Measurements from ENCODE around the gene DNAJB9. TPM values are rescaled to one million over a fixed set of nuclear protein-coding genes. Genes with fewer than 3 reads are reported as not detected.

Gene DNAJB9
- total and polyA plus RNA-seq, 7 donors, result 25.5 to 55.0 (median 33.8) TPM

DNA sequence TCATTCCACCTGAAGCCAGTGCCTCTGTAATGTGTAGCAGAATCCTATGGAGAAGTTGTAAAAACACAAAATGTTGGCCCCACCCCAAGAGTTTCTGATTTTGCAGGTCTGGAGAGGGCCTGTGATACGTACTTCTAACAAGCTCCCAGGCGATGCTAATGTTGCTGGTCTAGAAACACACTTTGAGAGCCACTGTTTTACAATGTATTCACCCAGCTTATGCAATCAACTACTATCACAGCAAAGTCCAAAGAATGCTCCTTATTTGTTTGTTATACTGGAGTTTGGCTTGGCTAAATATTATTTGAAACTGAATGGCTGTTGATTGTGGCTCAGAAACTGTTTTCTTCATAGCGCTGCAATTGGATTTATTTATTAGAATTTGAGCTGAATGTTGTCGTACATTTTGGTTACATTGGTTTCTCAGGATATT is 44.3 kb downstream of the DNAJB9 start:
- H3K4me3 ChIP-seq, result no peak overlapping the region
- H3K27ac ChIP-seq, result no peak overlapping the region
- H3K4me1 ChIP-seq, result no peaks in the 10 kb centered on the region
- H3K27me3 ChIP-seq (ENCODE audit: insufficient read depth in 3 of 3, low read length in 2 of 3), result no peaks in the 10 kb centered on the region
- no peak for DNase-seq
- H3K9me3 ChIP-seq, result no peaks in the 10 kb centered on the region
- intact Hi-C loops (cut with DNase I), result loop anchor here in 1 of 2 donors (10.0 kb wide), 1 partner anchor 261 kb away; no protein-coding TSS in a partner anchor
- TF ChIP-seq, protein P1, sequence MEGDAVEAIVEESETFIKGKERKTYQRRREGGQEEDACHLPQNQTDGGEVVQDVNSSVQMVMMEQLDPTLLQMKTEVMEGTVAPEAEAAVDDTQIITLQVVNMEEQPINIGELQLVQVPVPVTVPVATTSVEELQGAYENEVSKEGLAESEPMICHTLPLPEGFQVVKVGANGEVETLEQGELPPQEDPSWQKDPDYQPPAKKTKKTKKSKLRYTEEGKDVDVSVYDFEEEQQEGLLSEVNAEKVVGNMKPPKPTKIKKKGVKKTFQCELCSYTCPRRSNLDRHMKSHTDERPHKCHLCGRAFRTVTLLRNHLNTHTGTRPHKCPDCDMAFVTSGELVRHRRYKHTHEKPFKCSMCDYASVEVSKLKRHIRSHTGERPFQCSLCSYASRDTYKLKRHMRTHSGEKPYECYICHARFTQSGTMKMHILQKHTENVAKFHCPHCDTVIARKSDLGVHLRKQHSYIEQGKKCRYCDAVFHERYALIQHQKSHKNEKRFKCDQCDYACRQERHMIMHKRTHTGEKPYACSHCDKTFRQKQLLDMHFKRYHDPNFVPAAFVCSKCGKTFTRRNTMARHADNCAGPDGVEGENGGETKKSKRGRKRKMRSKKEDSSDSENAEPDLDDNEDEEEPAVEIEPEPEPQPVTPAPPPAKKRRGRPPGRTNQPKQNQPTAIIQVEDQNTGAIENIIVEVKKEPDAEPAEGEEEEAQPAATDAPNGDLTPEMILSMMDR (IDR thresholded peaks at IDR 0.05), result no peak
- H3K36me3 ChIP-seq (ENCODE audit: insufficient read depth in 1 of 2, low read depth in 1 of 2), result no peaks in the 10 kb centered on the region
- ATAC-seq, result no peak
- WGBS, 3 donors, result 93 to 95% (median 94%) methylated on average over 4 of the region's 4 CpGs

DNA sequence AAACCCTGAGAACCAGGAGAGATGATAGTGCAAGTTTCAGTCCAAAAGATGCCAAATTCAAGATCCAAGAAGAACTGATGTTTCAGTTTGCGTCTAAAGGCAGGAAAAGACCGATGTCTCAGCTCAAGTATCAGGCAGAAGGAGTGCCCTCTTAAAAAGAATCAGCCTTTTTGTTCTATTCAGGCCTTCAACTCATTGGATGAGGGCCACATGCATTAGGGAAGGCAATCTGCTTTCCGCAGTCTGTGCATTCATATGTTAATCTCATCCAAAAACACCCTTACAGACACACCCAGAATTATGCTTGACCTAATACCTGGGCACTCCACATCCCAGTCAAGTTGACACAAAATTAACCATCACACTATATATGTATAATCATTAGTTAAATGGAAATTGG is 45.2 kb downstream of the DNAJB9 start:
- WGBS, 3 donors, result 79 to 89% (median 80%) methylated on average over 3 of the region's 3 CpGs
- no peak for ATAC-seq
- intact Hi-C loops (cut with DNase I), result loop anchor here in 1 of 2 donors (10.0 kb wide), 1 partner anchor 260 kb away; no protein-coding TSS in a partner anchor

DNA sequence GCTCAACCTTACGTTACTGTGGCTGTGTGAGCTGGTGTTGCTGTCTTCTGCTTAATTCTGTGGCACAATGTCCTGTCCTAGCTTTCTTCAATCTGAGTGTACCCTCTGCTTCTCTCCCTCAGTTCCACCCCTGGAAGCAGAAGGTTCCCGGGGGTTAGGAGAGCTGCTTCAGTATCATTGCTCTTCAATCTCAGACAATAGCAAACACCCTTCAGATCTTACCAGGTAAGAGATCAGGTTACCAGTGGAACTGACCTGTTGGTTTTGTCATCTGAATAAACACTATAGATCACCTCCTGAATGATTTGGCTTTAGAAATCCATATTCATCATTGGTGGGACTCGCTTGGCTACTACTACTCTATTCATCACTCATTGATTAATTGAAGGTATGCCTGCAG is 48.4 kb downstream of the DNAJB9 start:
- WGBS, 3 donors, result 78 to 91% (median 85%) methylated on average over 3 of the region's 3 CpGs
- TF ChIP-seq, protein P1 (IDR thresholded peaks at IDR 0.05), result no peak
- H3K36me3 ChIP-seq (ENCODE audit: insufficient read depth in 1 of 2, low read depth in 1 of 2), result no peaks in the 10 kb centered on the region
- H3K4me3 ChIP-seq, result no peak overlapping the region
- H3K9me3 ChIP-seq, result no peaks in the 10 kb centered on the region
- H3K27me3 ChIP-seq (ENCODE audit: insufficient read depth in 3 of 3, low read length in 2 of 3), result no peaks in the 10 kb centered on the region
- intact Hi-C loops (cut with DNase I), result loop anchor here in 1 of 2 donors (10.0 kb wide), 1 partner anchor 257 kb away; no protein-coding TSS in a partner anchor
- H3K27ac ChIP-seq, result no peak overlapping the region
- ATAC-seq, result no peak
- no peaks in the 10 kb centered on the region for H3K4me1 ChIP-seq
- DNase-seq, result no peak

More for the DNA sequence above, 45.2 kb downstream of the DNAJB9 start:
- TF ChIP-seq, protein P1 (IDR thresholded peaks at IDR 0.05), result no peak
- Histone ChIP-seq H3K27ac (no peak overlapping the region), H3K36me3 (ENCODE audit: insufficient read depth in 1 of 2, low read depth in 1 of 2) (no peaks in the 10 kb centered on the region), H3K9me3 (no peaks in the 10 kb centered on the region), H3K4me1 (no peaks in the 10 kb centered on the region), H3K4me3 (no peak overlapping the region), H3K27me3 (ENCODE audit: insufficient read depth in 3 of 3, low read length in 2 of 3) (no peaks in the 10 kb centered on the region)
- DNase-seq, result no peak

DNA sequence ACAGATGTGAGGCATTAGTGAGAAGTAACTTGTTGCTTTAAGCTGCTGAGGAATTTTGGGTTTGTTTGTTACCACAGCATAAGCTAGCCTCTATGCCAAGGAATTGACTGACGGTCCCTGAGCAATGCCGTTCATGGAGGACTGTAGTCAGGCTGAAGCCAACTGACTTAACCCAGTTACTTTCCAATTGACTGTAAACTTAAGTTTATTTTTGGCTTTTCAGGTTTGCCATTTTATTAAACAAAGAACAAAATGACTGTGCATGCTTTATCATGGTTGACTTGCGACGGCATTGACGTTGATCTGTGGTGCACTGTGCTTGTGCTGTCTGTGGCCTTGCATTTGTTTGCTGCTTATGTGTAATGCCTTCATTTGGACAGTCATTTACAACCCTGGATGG is 53.5 kb downstream of the DNAJB9 start:
- intact Hi-C loops (cut with DNase I), result no loop called here
- Histone ChIP-seq H3K9me3 (no peaks in the 10 kb centered on the region), H3K36me3 (ENCODE audit: insufficient read depth in 1 of 2, low read depth in 1 of 2) (no peaks in the 10 kb centered on the region), H3K4me3 (no peak overlapping the region), H3K27me3 (ENCODE audit: insufficient read depth in 3 of 3, low read length in 2 of 3) (no peaks in the 10 kb centered on the region), H3K4me1 (no peaks in the 10 kb centered on the region), H3K27ac (no peak overlapping the region)
- ATAC-seq (no peak), DNase-seq (no peak)
- 57 to 67% (median 66%) methylated on average over 5 of the region's 5 CpGs for WGBS, 3 donors
- TF ChIP-seq, protein P1 (IDR thresholded peaks at IDR 0.05), result no peak

Other genes with a start within 250 kb of the DNAJB9 start
- 1 to 10 TPM in 2 of 4 donors, under 1 TPM in 2; 0.21 to 1.1 (median 0.64) TPM for gene NRCAM, start 113.4 kb upstream of the DNAJB9 start, total RNA-seq
- 1 to 10 TPM in 1 of 3 donors, under 1 TPM in 2; 0.06 to 1.8 (median 0.55) TPM for gene NRCAM, start 113.4 kb upstream of the DNAJB9 start, polyA plus RNA-seq
- gene PNPLA8, start 43.7 kb upstream of the DNAJB9 start, total RNA-seq, result 100 to 1,000 TPM in 1 of 4 donors, 10 to 100 TPM in 3; 30.3 to 103 (median 58.9) TPM
- gene PNPLA8, start 43.7 kb upstream of the DNAJB9 start, polyA plus RNA-seq, result 10 to 100 TPM; 60.1 to 94.0 (median 65.6) TPM
- gene THAP5, start 168 bp upstream of the DNAJB9 start, total RNA-seq, result 10 to 100 TPM; 23.1 to 40.3 (median 28.1) TPM
- 10 to 100 TPM; 10.2 to 37.9 (median 11.5) TPM for gene THAP5, start 168 bp upstream of the DNAJB9 start, polyA plus RNA-seq

All from psoas muscle (tissue), 8 donors.